Kidney epithelial cell (primary cell): ENCODE results near the gene GAREM1. TPM values are rescaled to one million over a fixed set of nuclear protein-coding genes. Genes with fewer than 3 reads are reported as not detected.

ENCODE experiments used
- DNase-seq: peaks from one replicate; pipeline ENCODE4 v3.0.0-alpha.2; 2010; ENCODE audit warnings: low read depth
- H3K27me3 ChIP-seq: 2 replicates; pipeline ENCODE4 v1.6.0; 2011; ENCODE audit warnings: low read length; ENCODE audit not compliant: control insufficient read depth, insufficient read depth
- H3K36me3 ChIP-seq: 2 replicates; pipeline ENCODE4 v1.5.1; 2011; ENCODE audit warnings: low read length; ENCODE audit not compliant: control insufficient read depth, insufficient read depth
- H3K4me3 ChIP-seq: 2 replicates; pipeline ENCODE4 v1.5.1; 2011; ENCODE audit warnings: low read depth, mild to moderate bottlenecking, control low read depth, low read length
- total RNA-seq: library from RNA; depleted of rRNA; stranded (reverse); fragments of >200 nt; gene quantifications from 2 replicates; pipeline ENCODE4 v1.2.3, GENCODE V29; 2015
- TF ChIP-seq, protein P1 (sequence below): IDR thresholded peaks from 2 replicates; pipeline ENCODE4 v1.5.1; 2011; ENCODE audit warnings: mild to moderate bottlenecking, moderate library complexity, low read length, control low read depth, inconsistent platforms; ENCODE audit not compliant: insufficient read depth, poor library complexity, severe bottlenecking

GAREM1 gene
- total RNA-seq, 1 donor from 2014 or later = 2.9 TPM

DNA sequence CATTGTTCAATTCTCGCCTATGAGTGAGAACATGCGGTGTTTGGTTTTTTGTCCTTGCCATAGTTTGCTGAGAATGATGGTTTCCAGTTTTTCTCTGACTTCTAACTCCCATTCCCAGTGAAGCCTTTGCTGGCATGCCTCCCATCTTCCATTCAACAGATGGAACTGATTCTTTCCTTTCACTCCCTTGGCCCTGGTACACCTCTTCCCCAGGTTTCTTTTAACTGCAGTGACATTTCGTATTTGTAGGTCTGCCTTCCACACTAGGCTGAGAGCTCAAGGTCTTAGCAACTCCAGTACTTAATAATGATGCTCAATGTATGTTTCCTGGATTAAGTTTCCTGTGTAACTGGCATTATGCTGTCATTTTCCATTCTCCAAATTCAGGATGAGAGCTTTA is 48.5 kb downstream of the GAREM1 start:
- TF ChIP-seq, protein P1, sequence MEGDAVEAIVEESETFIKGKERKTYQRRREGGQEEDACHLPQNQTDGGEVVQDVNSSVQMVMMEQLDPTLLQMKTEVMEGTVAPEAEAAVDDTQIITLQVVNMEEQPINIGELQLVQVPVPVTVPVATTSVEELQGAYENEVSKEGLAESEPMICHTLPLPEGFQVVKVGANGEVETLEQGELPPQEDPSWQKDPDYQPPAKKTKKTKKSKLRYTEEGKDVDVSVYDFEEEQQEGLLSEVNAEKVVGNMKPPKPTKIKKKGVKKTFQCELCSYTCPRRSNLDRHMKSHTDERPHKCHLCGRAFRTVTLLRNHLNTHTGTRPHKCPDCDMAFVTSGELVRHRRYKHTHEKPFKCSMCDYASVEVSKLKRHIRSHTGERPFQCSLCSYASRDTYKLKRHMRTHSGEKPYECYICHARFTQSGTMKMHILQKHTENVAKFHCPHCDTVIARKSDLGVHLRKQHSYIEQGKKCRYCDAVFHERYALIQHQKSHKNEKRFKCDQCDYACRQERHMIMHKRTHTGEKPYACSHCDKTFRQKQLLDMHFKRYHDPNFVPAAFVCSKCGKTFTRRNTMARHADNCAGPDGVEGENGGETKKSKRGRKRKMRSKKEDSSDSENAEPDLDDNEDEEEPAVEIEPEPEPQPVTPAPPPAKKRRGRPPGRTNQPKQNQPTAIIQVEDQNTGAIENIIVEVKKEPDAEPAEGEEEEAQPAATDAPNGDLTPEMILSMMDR = no peak
- H3K36me3 ChIP-seq = no peaks in the 10 kb centered on the region
- no peak for DNase-seq
- no peaks in the 10 kb centered on the region for H3K27me3 ChIP-seq
- no peak overlapping the region for H3K4me3 ChIP-seq

DNA sequence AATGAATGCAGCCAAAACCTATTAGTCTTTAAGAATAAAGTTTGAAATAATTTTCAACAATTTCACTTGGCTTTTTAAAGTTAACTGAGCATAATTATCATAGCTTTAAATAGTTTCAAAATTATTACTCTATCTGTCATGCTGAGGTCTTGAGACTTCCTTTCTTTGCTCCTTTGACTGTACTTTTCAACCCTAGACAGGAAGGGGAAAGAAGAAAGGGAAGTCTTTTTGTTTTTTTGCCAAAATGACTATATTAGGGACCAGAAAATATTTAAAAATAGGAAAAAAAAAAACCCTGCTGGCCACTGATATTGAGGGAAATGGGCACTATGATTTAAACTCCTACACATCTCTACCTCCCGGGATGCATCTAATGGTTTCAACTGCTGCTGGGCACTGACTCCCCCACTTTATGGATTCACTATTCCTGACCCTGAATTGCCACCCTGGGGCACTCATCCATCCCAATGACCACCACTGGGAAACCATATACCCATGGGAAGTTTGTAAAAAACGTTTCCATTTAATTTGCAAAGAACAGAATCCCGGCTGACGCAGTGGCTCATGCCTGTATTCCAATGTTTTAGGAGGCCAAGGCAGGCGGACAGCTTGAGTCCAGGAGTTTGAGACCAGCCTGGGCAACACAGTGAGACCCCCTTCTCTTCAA is 50.5 kb downstream of the GAREM1 start:
- Histone ChIP-seq H3K27me3 (no peaks in the 10 kb centered on the region), H3K36me3 (no peaks in the 10 kb centered on the region), H3K4me3 (no peak overlapping the region)
- no peak for DNase-seq
- TF ChIP-seq, protein P1 = no peak

DNA sequence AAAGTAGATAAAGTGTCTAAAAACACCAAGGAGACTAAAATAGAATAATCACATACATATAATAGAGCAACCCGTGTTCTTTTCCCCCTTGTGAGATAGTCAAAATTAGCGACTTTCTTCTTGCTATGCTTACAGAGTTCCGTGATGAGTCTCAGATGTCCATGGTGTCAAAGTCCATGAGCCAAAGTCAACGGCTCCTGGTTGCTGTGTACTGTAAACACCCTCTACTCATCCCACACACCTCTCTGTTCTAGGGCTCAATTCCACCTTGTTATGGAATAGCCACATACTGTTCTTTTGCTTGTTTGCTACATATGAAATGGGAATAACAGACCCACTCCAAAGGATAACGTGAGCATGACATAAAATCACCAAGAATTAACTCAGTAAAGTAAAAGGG is 52.5 kb downstream of the GAREM1 start:
- no peak for DNase-seq
- TF ChIP-seq, protein P1 = no peak
- Histone ChIP-seq H3K4me3 (no peak overlapping the region), H3K27me3 (no peaks in the 10 kb centered on the region), H3K36me3 (no peaks in the 10 kb centered on the region)

DNA sequence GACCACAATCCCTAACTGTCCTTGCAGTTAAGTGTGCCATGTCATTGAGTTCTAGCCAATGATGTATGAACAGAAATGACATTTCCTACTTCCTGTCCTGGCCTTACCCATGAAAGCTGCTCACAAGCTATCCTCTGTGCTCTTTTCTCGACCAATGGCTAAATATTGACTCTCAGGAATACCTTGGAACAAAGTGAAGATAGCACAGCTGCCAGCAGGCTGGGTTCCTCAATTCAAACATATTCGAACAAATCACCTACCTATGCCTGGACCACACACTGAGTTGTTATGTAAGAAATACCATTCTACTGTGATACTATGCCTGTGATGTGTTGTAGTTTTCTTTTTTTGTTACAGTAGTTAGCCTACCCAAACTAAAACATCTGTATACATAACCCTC is 65.1 kb downstream of the GAREM1 start:
- Histone ChIP-seq H3K27me3 (no peaks in the 10 kb centered on the region), H3K4me3 (no peak overlapping the region), H3K36me3 (no peaks in the 10 kb centered on the region)
- no peak for DNase-seq
- TF ChIP-seq, protein P1 = no peak

DNA sequence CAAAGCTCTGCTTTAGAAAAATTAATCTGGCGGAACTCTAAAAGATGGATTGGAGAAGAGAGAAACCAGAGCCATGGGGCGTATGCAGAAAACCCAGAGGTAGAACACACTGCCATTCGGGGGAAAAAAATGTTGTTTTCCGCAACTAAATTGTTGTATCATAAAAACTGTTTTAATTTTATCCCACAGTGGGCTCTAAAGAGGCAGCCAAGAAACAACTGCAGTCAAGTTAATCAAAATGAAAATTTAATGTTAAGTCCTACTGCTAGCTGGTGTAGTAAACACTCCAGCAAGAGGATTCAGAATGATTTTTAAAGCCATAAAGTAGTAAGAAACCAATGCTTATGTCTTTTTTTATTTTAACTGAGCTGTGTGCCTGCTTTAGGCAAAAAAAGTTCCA is 69.1 kb downstream of the GAREM1 start:
- H3K36me3 ChIP-seq = no peaks in the 10 kb centered on the region
- DNase-seq = no peak
- H3K27me3 ChIP-seq = no peaks in the 10 kb centered on the region
- no peak overlapping the region for H3K4me3 ChIP-seq
- TF ChIP-seq, protein P1 = no peak

DNA sequence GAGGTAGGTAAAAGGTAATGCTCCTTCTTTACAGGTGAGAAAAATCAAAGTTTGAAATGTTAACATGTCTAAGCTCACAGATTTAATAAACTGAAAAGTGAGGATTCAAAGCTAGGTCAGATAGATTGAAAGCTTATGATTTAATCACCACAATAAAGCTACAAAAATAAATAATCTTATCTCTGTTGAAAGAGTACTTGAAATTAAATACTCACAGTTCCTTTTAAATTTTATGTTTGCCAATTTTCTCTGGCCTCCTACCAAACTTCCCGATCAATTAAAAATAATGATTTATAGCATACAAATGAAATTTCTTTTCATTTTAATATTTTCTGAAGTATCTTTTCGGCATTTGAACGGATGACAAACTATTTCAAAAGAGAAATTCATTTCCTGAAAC is 77.3 kb downstream of the GAREM1 start:
- no peak overlapping the region for H3K4me3 ChIP-seq
- no peaks in the 10 kb centered on the region for H3K36me3 ChIP-seq
- no peaks in the 10 kb centered on the region for H3K27me3 ChIP-seq
- DNase-seq = no peak
- TF ChIP-seq, protein P1 = no peak
